ENCODE results near the gene ECE1.
"Not testable (repeated sequence)": the region's sequence is repeated elsewhere in the genome, so short reads cannot be mapped to it uniquely, and the experiment has no call there.

Gene ECE1

GRCh38 chr1:21216835-21217811 is 73.1 kb downstream of the ECE1 start:
- Histone ChIP-seq H3K23ac (ENCODE audit: low read depth, low read length, poor library complexity) (peak overlapping the region; percentile 67), H2BK12ac (ENCODE audit: low read length) (no peak overlapping the region)

GRCh38 chr1:21212126-21212525 is 78.1 kb downstream of the ECE1 start:
- Histone ChIP-seq H3K18ac (ENCODE audit: low read length) (no peak overlapping the region), H2BK5ac (ENCODE audit: low read length) (no peak overlapping the region), H2BK12ac (ENCODE audit: low read length) (no peak overlapping the region), H3K4me1 (ENCODE audit: control insufficient read depth in 2 of 2, insufficient read depth in 1 of 2, low read depth in 1 of 2, low read length in 2 of 2) (no peaks in the 10 kb centered on the region), H4K8ac (ENCODE audit: low read depth, low read length) (no peak overlapping the region), H2AFZ (ENCODE audit: low read length) (no peak overlapping the region), H3K9me3 (replicated peaks in 1 of 2; ENCODE audit: control insufficient read depth in 2 of 2, insufficient read depth in 1 of 2, low read depth in 1 of 2, low read length in 2 of 2) (no peaks in the 10 kb centered on the region), H2AK5ac (ENCODE audit: low read depth, low read length) (no peak overlapping the region), H3K27me3 (ENCODE audit: control insufficient read depth in 3 of 3, insufficient read depth in 3 of 3, low read depth in 1 of 3, low read length in 3 of 3) (no peaks in the 10 kb centered on the region), H3K27ac (replicated peaks; ENCODE audit: low read length) (no peak overlapping the region), H3K4me2 (ENCODE audit: insufficient read depth, low read length, poor library complexity, severe bottlenecking) (no peak overlapping the region), H4K91ac (ENCODE audit: low read depth, low read length, poor library complexity) (no peak overlapping the region), H3K4me3 (ENCODE audit: low read length in 2 of 2) (no peak overlapping the region), H3K9ac (ENCODE audit: low read depth, low read length, poor library complexity) (no peak overlapping the region), H3K23ac (ENCODE audit: low read depth, low read length, poor library complexity) (no peak overlapping the region), H3K79me1 (ENCODE audit: low read depth, low read length) (no peaks in the 10 kb centered on the region), H3K4ac (ENCODE audit: low read length) (no peak overlapping the region), H3K36me3 (replicated peaks in 1 of 2; ENCODE audit: control insufficient read depth in 2 of 2, insufficient read depth in 2 of 2, low read length in 2 of 2) (no peaks in the 10 kb centered on the region), H3K14ac (ENCODE audit: low read length) (no peak overlapping the region), H2BK120ac (ENCODE audit: low read depth, low read length) (no peak overlapping the region), H2BK15ac (ENCODE audit: low read length) (no peak overlapping the region)
- no peak for DNase-seq (ENCODE audit: low spot score)
- no CpG with 5 or more reads among the region's 3 CpGs for WGBS, 2 donors (ENCODE audit: extremely low coverage in 2 of 2, insufficient read length in 2 of 2, insufficient replicate concordance in 1 of 2)

More at GRCh38 chr1:21216835-21217811, 73.1 kb downstream of the ECE1 start:
- no peaks in the 10 kb centered on the region for H3K27me3 ChIP-seq (ENCODE audit: control insufficient read depth in 3 of 3, insufficient read depth in 3 of 3, low read depth in 1 of 3, low read length in 3 of 3)
- WGBS, 2 donors (ENCODE audit: extremely low coverage in 2 of 2, insufficient read length in 2 of 2, insufficient replicate concordance in 1 of 2), result no CpG with 5 or more reads among the region's 19 CpGs
- H3K9me3 ChIP-seq (replicated peaks in 1 of 2; ENCODE audit: control insufficient read depth in 2 of 2, insufficient read depth in 1 of 2, low read depth in 1 of 2, low read length in 2 of 2), result no peaks in the 10 kb centered on the region
- peaks cover 2% of the 10 kb centered on the region for H3K79me1 ChIP-seq (ENCODE audit: low read depth, low read length)
- H3K18ac ChIP-seq (ENCODE audit: low read length), result peak overlapping the region; percentile 89
- H2AFZ ChIP-seq (ENCODE audit: low read length), result no peak overlapping the region
- no peak overlapping the region for H2BK120ac ChIP-seq (ENCODE audit: low read depth, low read length)
- peak overlapping the region; percentile 19 for H2BK15ac ChIP-seq (ENCODE audit: low read length)
- peak overlapping the region; percentile 45 for H3K9ac ChIP-seq (ENCODE audit: low read depth, low read length, poor library complexity)
- peaks cover 0 to 5% of the 10 kb centered on the region in 2 donors for H3K4me1 ChIP-seq (ENCODE audit: control insufficient read depth in 2 of 2, insufficient read depth in 1 of 2, low read depth in 1 of 2, low read length in 2 of 2)
- H3K4me3 ChIP-seq (ENCODE audit: low read length in 2 of 2), result peak overlapping the region in 1 of 2 donors; percentile 16
- H3K36me3 ChIP-seq (replicated peaks in 1 of 2; ENCODE audit: control insufficient read depth in 2 of 2, insufficient read depth in 2 of 2, low read length in 2 of 2), result peaks cover 0 to 41% of the 10 kb centered on the region in 2 donors
- H2AK5ac ChIP-seq (ENCODE audit: low read depth, low read length), result peak overlapping the region; percentile 88
- no peak overlapping the region for H4K91ac ChIP-seq (ENCODE audit: low read depth, low read length, poor library complexity)
- H4K8ac ChIP-seq (ENCODE audit: low read depth, low read length), result no peak overlapping the region
- H3K4me2 ChIP-seq (ENCODE audit: insufficient read depth, low read length, poor library complexity, severe bottlenecking), result no peak overlapping the region
- peak overlapping the region; percentile 3 for H2BK5ac ChIP-seq (ENCODE audit: low read length)
- no peak overlapping the region for H3K27ac ChIP-seq (replicated peaks; ENCODE audit: low read length)
- H3K4ac ChIP-seq (ENCODE audit: low read length), result no peak overlapping the region
- peak overlapping the region; percentile 59 for H3K14ac ChIP-seq (ENCODE audit: low read length)
- DNase-seq (ENCODE audit: low spot score), result no peak

- not testable (repeated sequence) for H2AFZ ChIP-seq (ENCODE audit: low read length); H3K4me1 ChIP-seq (ENCODE audit: control insufficient read depth in 2 of 2, insufficient read depth in 1 of 2, low read depth in 1 of 2, low read length in 2 of 2); H3K18ac ChIP-seq (ENCODE audit: low read length); H3K4ac ChIP-seq (ENCODE audit: low read length); H4K91ac ChIP-seq (ENCODE audit: low read depth, low read length, poor library complexity); H3K27me3 ChIP-seq (ENCODE audit: control insufficient read depth in 3 of 3, insufficient read depth in 3 of 3, low read depth in 1 of 3, low read length in 3 of 3); H2BK12ac ChIP-seq (ENCODE audit: low read length); H2BK120ac ChIP-seq (ENCODE audit: low read depth, low read length); H2BK5ac ChIP-seq (ENCODE audit: low read length); H3K9ac ChIP-seq (ENCODE audit: low read depth, low read length, poor library complexity); DNase-seq (ENCODE audit: low spot score); H3K79me1 ChIP-seq (ENCODE audit: low read depth, low read length); H3K36me3 ChIP-seq (replicated peaks in 1 of 2; ENCODE audit: control insufficient read depth in 2 of 2, insufficient read depth in 2 of 2, low read length in 2 of 2); H4K8ac ChIP-seq (ENCODE audit: low read depth, low read length); H3K23ac ChIP-seq (ENCODE audit: low read depth, low read length, poor library complexity); H3K27ac ChIP-seq (replicated peaks; ENCODE audit: low read length); H3K4me2 ChIP-seq (ENCODE audit: insufficient read depth, low read length, poor library complexity, severe bottlenecking); H3K14ac ChIP-seq (ENCODE audit: low read length); H3K4me3 ChIP-seq (ENCODE audit: low read length in 2 of 2); H3K9me3 ChIP-seq (replicated peaks in 1 of 2; ENCODE audit: control insufficient read depth in 2 of 2, insufficient read depth in 1 of 2, low read depth in 1 of 2, low read length in 2 of 2); H2AK5ac ChIP-seq (ENCODE audit: low read depth, low read length); H2BK15ac ChIP-seq (ENCODE audit: low read length)
- no CpG with 5 or more reads among the region's 6 CpGs for whole genome bisulfite sequencing, 2 donors (ENCODE audit: extremely low coverage in 2 of 2, insufficient read length in 2 of 2, insufficient replicate concordance in 1 of 2)
Measured at GRCh38 chr1:21208137-21208700, 82.0 kb downstream of the ECE1 start.

- H3K18ac ChIP-seq (ENCODE audit: low read length), result no peak overlapping the region
- H2AFZ ChIP-seq (ENCODE audit: low read length), result no peak overlapping the region
- H2BK12ac ChIP-seq (ENCODE audit: low read length), result no peak overlapping the region
- no peak overlapping the region for H4K8ac ChIP-seq (ENCODE audit: low read depth, low read length)
- H2BK5ac ChIP-seq (ENCODE audit: low read length), result no peak overlapping the region
- H2AK5ac ChIP-seq (ENCODE audit: low read depth, low read length), result no peak overlapping the region
- H3K9ac ChIP-seq (ENCODE audit: low read depth, low read length, poor library complexity), result no peak overlapping the region
- no peaks in the 10 kb centered on the region for H3K4me1 ChIP-seq (ENCODE audit: control insufficient read depth in 2 of 2, insufficient read depth in 1 of 2, low read depth in 1 of 2, low read length in 2 of 2)
- H3K23ac ChIP-seq (ENCODE audit: low read depth, low read length, poor library complexity), result no peak overlapping the region
- no peak for DNase-seq (ENCODE audit: low spot score)
- H3K36me3 ChIP-seq (replicated peaks in 1 of 2; ENCODE audit: control insufficient read depth in 2 of 2, insufficient read depth in 2 of 2, low read length in 2 of 2), result no peaks in the 10 kb centered on the region
- no peak overlapping the region for H3K27ac ChIP-seq (replicated peaks; ENCODE audit: low read length)
- no peaks in the 10 kb centered on the region for H3K79me1 ChIP-seq (ENCODE audit: low read depth, low read length)
- no peak overlapping the region for H4K91ac ChIP-seq (ENCODE audit: low read depth, low read length, poor library complexity)
- H3K14ac ChIP-seq (ENCODE audit: low read length), result no peak overlapping the region
- H2BK120ac ChIP-seq (ENCODE audit: low read depth, low read length), result no peak overlapping the region
- H3K27me3 ChIP-seq (ENCODE audit: control insufficient read depth in 3 of 3, insufficient read depth in 3 of 3, low read depth in 1 of 3, low read length in 3 of 3), result no peaks in the 10 kb centered on the region
- H3K4me2 ChIP-seq (ENCODE audit: insufficient read depth, low read length, poor library complexity, severe bottlenecking), result no peak overlapping the region
- H3K4me3 ChIP-seq (ENCODE audit: low read length in 2 of 2), result no peak overlapping the region
- H2BK15ac ChIP-seq (ENCODE audit: low read length), result no peak overlapping the region
- H3K4ac ChIP-seq (ENCODE audit: low read length), result no peak overlapping the region
- WGBS, 2 donors (ENCODE audit: extremely low coverage in 2 of 2, insufficient read length in 2 of 2, insufficient replicate concordance in 1 of 2), result no CpG with 5 or more reads among the region's 2 CpGs
- H3K9me3 ChIP-seq (replicated peaks in 1 of 2; ENCODE audit: control insufficient read depth in 2 of 2, insufficient read depth in 1 of 2, low read depth in 1 of 2, low read length in 2 of 2), result no peaks in the 10 kb centered on the region
Measured at GRCh38 chr1:21206117-21206516, 84.1 kb downstream of the ECE1 start.

Measured in neuronal stem cell (in vitro differentiated cells).